H9 (cell line): ENCODE measurements around the gene ZC3H12C. TPM values are rescaled to one million over a fixed set of nuclear protein-coding genes. Genes with fewer than 3 reads are reported as not detected.

Experiments used
- DNase-seq: peaks from one replicate; pipeline ENCODE4 v3.0.0-alpha.2; 2017
- H2AFZ ChIP-seq: one replicate; pipeline ENCODE4 v1.6.1; 2013; ENCODE audit warnings: mild to moderate bottlenecking, low read length, control low read depth, moderate library complexity
- H2AK5ac ChIP-seq: 2 replicates; pipeline ENCODE4 v1.6.1; 2013; ENCODE audit warnings: low read length, control low read depth, mixed read lengths; ENCODE audit not compliant: insufficient read length
- H2BK120ac ChIP-seq: one replicate; pipeline ENCODE4 v1.6.1; 2013; ENCODE audit warnings: low read depth, mild to moderate bottlenecking, low read length, control low read depth, inconsistent platforms; ENCODE audit not compliant: poor library complexity, severe bottlenecking
- H2BK12ac ChIP-seq: 2 replicates; pipeline ENCODE4 v1.6.1; 2013; ENCODE audit warnings: low read length, control low read depth, mixed read lengths, low read depth; ENCODE audit not compliant: insufficient read length
- H2BK15ac ChIP-seq: 2 replicates; pipeline ENCODE4 v1.6.1; 2013; ENCODE audit warnings: low read depth, low read length, control low read depth
- H2BK20ac ChIP-seq: one replicate; pipeline ENCODE4 v1.6.1; 2013; ENCODE audit warnings: low read depth, mild to moderate bottlenecking, low read length, control low read depth, inconsistent platforms; ENCODE audit not compliant: poor library complexity, severe bottlenecking
- H2BK5ac ChIP-seq: 2 replicates; pipeline ENCODE4 v1.6.1; 2013; ENCODE audit warnings: low read length, control low read depth, mixed read lengths; ENCODE audit not compliant: insufficient read length
- H3K14ac ChIP-seq: 2 replicates; pipeline ENCODE4 v1.6.1; 2013; ENCODE audit warnings: low read length, control low read depth; ENCODE audit not compliant: insufficient read depth
- H3K18ac ChIP-seq: 2 replicates; pipeline ENCODE4 v1.6.1; 2013; ENCODE audit warnings: low read depth, mild to moderate bottlenecking, mixed read lengths, low read length, control low read depth; ENCODE audit not compliant: insufficient read length
- H3K23ac ChIP-seq: 2 replicates; pipeline ENCODE4 v1.6.1; 2013; ENCODE audit warnings: low read length, control low read depth, mixed read lengths, low read depth; ENCODE audit not compliant: insufficient read length
- H3K23me2 ChIP-seq: 2 replicates; pipeline ENCODE4 v1.6.1; 2013; ENCODE audit warnings: low read depth, mild to moderate bottlenecking, mixed read lengths, low read length, control low read depth; ENCODE audit not compliant: insufficient read length, poor library complexity, severe bottlenecking
- H3K27ac ChIP-seq: 2 replicates; pipeline ENCODE4 v1.5.1; 2013; ENCODE audit warnings: low read length, control low read depth, mixed read lengths, low read depth; ENCODE audit not compliant: insufficient read length
- H3K27me3 ChIP-seq: 2 replicates; pipeline ENCODE4 v1.6.1; 2013; ENCODE audit warnings: low read length, control low read depth, inconsistent platforms; ENCODE audit not compliant: insufficient read depth
- H3K4ac ChIP-seq: 2 replicates; pipeline ENCODE4 v1.6.1; 2013; ENCODE audit warnings: low read depth, mild to moderate bottlenecking, control low read depth, inconsistent platforms, low read length, moderate library complexity
- H3K4me1 ChIP-seq: 2 replicates; pipeline ENCODE4 v1.6.1; 2013; ENCODE audit warnings: low read length, control low read depth, inconsistent platforms; ENCODE audit not compliant: insufficient read depth
- H3K4me2 ChIP-seq: 2 replicates; pipeline ENCODE4 v1.6.1; 2013; ENCODE audit warnings: low read length, control low read depth, mixed read lengths; ENCODE audit not compliant: insufficient read length, insufficient read depth
- H3K56ac ChIP-seq: 2 replicates; pipeline ENCODE4 v1.6.1; 2013; ENCODE audit warnings: low read depth, mild to moderate bottlenecking, mixed read lengths, low read length, control low read depth; ENCODE audit not compliant: insufficient read length
- H3K79me1 ChIP-seq: 2 replicates; pipeline ENCODE4 v1.6.1; 2013; ENCODE audit warnings: low read depth, mild to moderate bottlenecking, moderate library complexity, low read length, control low read depth, inconsistent platforms; ENCODE audit not compliant: insufficient read depth, poor library complexity, severe bottlenecking
- H3K79me2 ChIP-seq: 2 replicates; pipeline ENCODE4 v1.6.1; 2013; ENCODE audit warnings: low read length, control low read depth, inconsistent platforms; ENCODE audit not compliant: insufficient read depth
- H3K9ac ChIP-seq: 2 replicates; pipeline ENCODE4 v1.6.1; 2013; ENCODE audit warnings: low read length, control low read depth, mixed read lengths; ENCODE audit not compliant: insufficient read length; ENCODE audit errors: extremely low read depth
- H3K9me3 ChIP-seq: one replicate; pipeline ENCODE4 v1.6.1; 2013; ENCODE audit warnings: low read depth, low read length, inconsistent platforms; ENCODE audit not compliant: control insufficient read depth
- H3T11ph ChIP-seq: one replicate; pipeline ENCODE4 v1.6.1; 2013; ENCODE audit warnings: mild to moderate bottlenecking, low read length, control low read depth, inconsistent platforms
- H4K20me1 ChIP-seq: one replicate; pipeline ENCODE4 v1.6.1; 2013; ENCODE audit not compliant: control insufficient read depth, insufficient read length, insufficient read depth
- H4K5ac ChIP-seq: 2 replicates; pipeline ENCODE4 v1.6.1; 2013; ENCODE audit warnings: low read depth, mild to moderate bottlenecking, mixed read lengths, low read length, control low read depth; ENCODE audit not compliant: insufficient read length
- H4K8ac ChIP-seq: replicated peaks from 2 replicates; pipeline ENCODE4 v1.6.1; 2013; ENCODE audit warnings: low read length, control low read depth, mixed read lengths, low read depth; ENCODE audit not compliant: insufficient read length
- H4K91ac ChIP-seq: 2 replicates; pipeline ENCODE4 v1.6.1; 2013; ENCODE audit warnings: low read depth, mild to moderate bottlenecking, moderate library complexity, mixed read lengths, low read length, control low read depth; ENCODE audit not compliant: insufficient read length
- H3K27ac Mint-ChIP-seq, 3 experiments: 2 replicates in 2 of 3; 3 replicates in 1 of 3; pipeline ENCODE4 v1.8.0; 2020 to 2021; ENCODE audit warnings: mixed read lengths in 3 of 3, mild to moderate bottlenecking in 1 of 3, moderate library complexity in 1 of 3
- H3K27me3 Mint-ChIP-seq: 2 replicates; pipeline ENCODE4 v1.8.0; 2021; ENCODE audit warnings: low read depth, mild to moderate bottlenecking, moderate library complexity, mixed read lengths
- H3K36me3 Mint-ChIP-seq, 3 experiments: 2 replicates in 2 of 3; 3 replicates in 1 of 3; pipeline ENCODE4 v1.8.0; 2020 to 2021; ENCODE audit warnings: low read depth in 3 of 3, mixed read lengths in 3 of 3; ENCODE audit not compliant: insufficient read depth in 1 of 3
- H3K4me1 Mint-ChIP-seq, 2 experiments: 2 replicates each; pipeline ENCODE4 v1.8.0; 2020; ENCODE audit warnings: mixed read lengths in 2 of 2
- H3K4me3 Mint-ChIP-seq, 2 experiments: 2 replicates in 1 of 2; 3 replicates in 1 of 2; pipeline ENCODE4 v1.8.0; 2020 to 2021; ENCODE audit warnings: mild to moderate bottlenecking in 2 of 2, mixed read lengths in 2 of 2, moderate library complexity in 1 of 2
- H3K9me3 Mint-ChIP-seq, 2 experiments: 2 replicates in 1 of 2; 3 replicates in 1 of 2; pipeline ENCODE4 v1.8.0; 2020; ENCODE audit warnings: mild to moderate bottlenecking in 2 of 2, mixed read lengths in 2 of 2, moderate library complexity in 1 of 2
- CTCF ChIP-seq: fragments of 200-600 bp; sonication (generic); conservative IDR thresholded peaks from 3 replicates; pipeline ENCODE4 v1.8.0; 2021; ENCODE audit warnings: antibody characterized with exemption, mild to moderate bottlenecking
- WGBS: extraction: QIAGEN DNeasy Blood & Tissue Kit; methylation state at CpG from one replicate; pipeline ENCODE4 v1.1.7; 2013; ENCODE audit warnings: missing lambda C conversion rate, low lambda C conversion rate, mixed read lengths; ENCODE audit not compliant: insufficient read length; ENCODE audit errors: extremely low coverage; 5-methylcytosine and 5-hydroxymethylcytosine counted together
- total RNA-seq: library from RNA; stranded (reverse); gene quantifications from 2 replicates; pipeline ENCODE4 v1.2.1, GENCODE V29; 2021

ZC3H12C gene
- total RNA-seq, 1 experiment from 2014 or later: 4.8 TPM

DNA sequence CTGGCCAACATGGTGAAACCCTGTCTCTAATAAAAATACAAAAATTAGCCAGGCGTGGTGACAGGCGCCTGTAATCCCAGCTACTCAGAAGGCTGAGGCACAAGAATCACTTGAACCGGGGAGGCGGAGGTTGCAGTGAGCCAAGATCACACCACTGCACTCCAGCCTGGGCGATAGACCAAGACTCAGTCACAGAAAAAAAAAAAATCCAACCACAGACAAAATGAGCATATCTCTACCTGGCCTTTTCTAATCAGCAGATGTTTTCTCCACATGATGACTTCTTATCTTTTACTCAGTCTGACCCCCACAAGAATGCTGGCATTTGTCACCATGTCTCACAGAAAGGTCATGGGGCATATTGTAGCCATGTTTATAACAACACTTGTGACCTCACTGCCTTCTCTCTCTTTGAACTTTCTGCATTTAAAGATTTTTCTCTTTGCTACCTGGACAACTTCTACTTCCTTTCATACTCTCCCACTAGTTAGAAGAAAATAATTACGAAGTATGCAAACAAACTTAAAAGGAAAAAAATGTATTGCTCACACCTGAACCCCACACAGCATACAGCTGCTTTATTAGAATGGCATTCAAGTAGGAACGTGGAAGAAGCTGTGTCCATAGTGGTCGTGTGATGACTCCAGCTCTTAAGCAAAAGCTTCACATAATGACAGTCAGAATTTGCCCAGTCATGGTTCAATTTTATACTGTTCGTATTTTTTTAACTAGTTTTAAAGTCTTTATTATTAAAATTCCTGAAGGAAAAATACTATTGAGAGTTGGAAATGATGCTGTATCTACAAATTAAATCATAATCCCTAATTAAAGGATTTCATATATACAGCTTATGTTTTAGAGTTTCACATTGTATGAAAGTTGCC lies 65.4 kb downstream of the ZC3H12C start:
- no peak overlapping the region for H2AFZ ChIP-seq
- no peak for DNase-seq
- Mint-ChIP-seq H3K4me3 (no peak overlapping the region), H3K4me1 (peaks cover 0 to 4% of the 10 kb centered on the region in 2 experiments; a peak in 1 of 4 replicates), H3K27me3 (no peaks in the 10 kb centered on the region), H3K27ac (peak overlapping the region in 2 of 3 experiments; percentile 2 to 6; a peak in 2 of 7 replicates), H3K9me3 (no peaks in the 10 kb centered on the region), H3K36me3 (peaks cover 1 to 8% (median 7%) of the 10 kb centered on the region in 3 experiments; a peak in 2 of 7 replicates)
- TF ChIP-seq CTCF: no peak
- H3K27me3 ChIP-seq: no peaks in the 10 kb centered on the region
- no peaks in the 10 kb centered on the region for H3K23me2 ChIP-seq
- H2AK5ac ChIP-seq: no peak overlapping the region
- no peaks in the 10 kb centered on the region; the same call in 1 of the 2 replicates for H3K4me1 ChIP-seq
- H2BK12ac ChIP-seq: no peak overlapping the region
- peaks cover 2% of the 10 kb centered on the region for H4K20me1 ChIP-seq
- H2BK120ac ChIP-seq: no peak overlapping the region
- no peak overlapping the region for H3K4me2 ChIP-seq
- no peak overlapping the region for H2BK15ac ChIP-seq
- H4K5ac ChIP-seq: no peak overlapping the region
- H3K9me3 ChIP-seq: no peaks in the 10 kb centered on the region
- no peak overlapping the region for H3K9ac ChIP-seq
- H3K4ac ChIP-seq: no peak overlapping the region
- no CpG with 5 or more reads among the region's 9 CpGs for WGBS
- H3K27ac ChIP-seq: no peak overlapping the region
- H3K14ac ChIP-seq: no peak overlapping the region
- H3K18ac ChIP-seq: no peak overlapping the region
- H4K91ac ChIP-seq: no peak overlapping the region
- H3K56ac ChIP-seq: no peak overlapping the region
- no peak overlapping the region for H2BK5ac ChIP-seq
- H3K23ac ChIP-seq: no peak overlapping the region
- no peak overlapping the region for H4K8ac ChIP-seq
- H3K79me1 ChIP-seq: no peaks in the 10 kb centered on the region
- H3T11ph ChIP-seq: no peak overlapping the region
- H3K79me2 ChIP-seq: no peaks in the 10 kb centered on the region
- no peak overlapping the region for H2BK20ac ChIP-seq
